HG03378 (cell line): ENCODE data around the gene PGAM1.
"Not testable (repeated sequence)": the region's sequence is repeated elsewhere in the genome, so short reads cannot be mapped to it uniquely, and the experiment has no call there.

Source experiments
- ATAC-seq: cut with Tn5 transposase; IDR thresholded peaks from one replicate; pipeline ENCODE4 v1.9.1; 2021; ENCODE audit warnings: mild to moderate bottlenecking, moderate library complexity; ENCODE audit not compliant: unreplicated experiment

The PGAM1 gene

DNA sequence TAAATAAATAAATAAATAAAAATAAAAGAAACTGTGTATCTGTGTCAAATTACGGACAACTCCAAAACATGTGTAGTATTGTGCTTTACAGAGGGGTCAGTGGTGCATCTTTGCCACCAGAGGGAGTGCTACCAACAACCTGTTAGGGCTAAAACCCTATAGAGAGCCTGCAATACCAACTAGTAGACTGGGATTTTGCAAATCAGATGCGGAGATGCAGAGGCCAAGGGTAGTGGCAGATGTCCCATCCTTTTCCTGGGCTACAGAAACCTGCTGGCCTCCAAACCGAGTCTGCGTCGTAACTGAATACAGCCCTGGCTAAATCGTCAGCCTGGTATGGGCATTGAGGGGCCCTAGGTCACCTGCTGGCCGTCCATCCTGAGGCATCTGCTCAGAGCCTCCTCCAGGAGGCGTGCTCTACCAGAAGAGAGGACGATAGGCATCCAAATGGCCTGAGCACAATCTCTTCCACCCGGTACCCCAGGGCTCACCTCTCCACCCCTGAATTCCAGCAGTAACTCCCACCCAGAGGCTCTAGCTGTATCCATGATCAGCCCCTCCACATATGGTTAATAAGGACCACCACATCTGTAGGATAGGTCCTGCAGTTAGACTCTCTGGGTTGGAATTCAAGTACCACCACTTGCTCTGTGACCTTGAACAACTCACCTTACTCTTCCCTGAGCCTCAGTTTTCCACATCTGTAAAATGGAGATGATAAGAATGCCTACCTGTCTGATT lies 18.6 kb upstream of the PGAM1 start:
- peak; percentile 80 for ATAC-seq

DNA sequence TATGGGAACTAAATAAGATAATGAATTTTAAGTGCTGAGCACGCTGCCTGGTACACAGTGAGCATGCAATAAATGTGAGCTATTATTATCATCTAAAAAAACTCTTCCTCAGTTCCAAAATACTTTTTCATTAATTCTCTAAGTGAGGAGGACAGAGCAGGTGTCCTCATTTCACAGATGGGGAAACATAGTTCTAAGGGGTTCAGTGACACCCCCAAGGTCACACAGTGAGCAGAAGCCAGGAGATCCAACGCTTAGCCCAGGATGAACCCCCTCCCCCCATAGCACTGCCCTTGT lies 18.1 kb upstream of the PGAM1 start:
- ATAC-seq: no peak

DNA sequence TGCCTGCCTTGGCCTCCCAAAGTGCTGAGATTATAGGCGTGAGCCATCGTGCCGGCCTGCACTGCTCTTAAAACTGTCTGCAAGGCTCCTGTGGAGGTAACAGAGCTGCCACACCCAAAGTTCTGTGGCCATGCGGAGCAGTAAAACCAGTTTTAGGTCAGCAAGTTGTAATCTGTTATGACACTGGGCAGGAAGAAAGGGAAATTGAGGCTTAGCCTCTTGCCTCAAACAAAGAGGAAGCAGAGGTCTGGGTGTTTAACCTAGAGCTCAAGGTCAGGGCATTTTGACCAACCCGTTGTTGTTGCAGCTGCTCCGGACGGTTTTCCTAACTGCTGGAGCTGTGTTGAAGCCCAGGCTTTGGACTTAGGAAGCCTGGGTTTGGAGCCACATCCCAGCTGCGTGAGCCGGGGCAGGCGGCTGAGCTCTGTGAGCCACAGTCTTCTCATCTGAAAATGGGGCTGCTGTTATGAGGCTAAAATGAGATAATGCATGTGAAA lies 17.4 kb upstream of the PGAM1 start:
- no peak for ATAC-seq

DNA sequence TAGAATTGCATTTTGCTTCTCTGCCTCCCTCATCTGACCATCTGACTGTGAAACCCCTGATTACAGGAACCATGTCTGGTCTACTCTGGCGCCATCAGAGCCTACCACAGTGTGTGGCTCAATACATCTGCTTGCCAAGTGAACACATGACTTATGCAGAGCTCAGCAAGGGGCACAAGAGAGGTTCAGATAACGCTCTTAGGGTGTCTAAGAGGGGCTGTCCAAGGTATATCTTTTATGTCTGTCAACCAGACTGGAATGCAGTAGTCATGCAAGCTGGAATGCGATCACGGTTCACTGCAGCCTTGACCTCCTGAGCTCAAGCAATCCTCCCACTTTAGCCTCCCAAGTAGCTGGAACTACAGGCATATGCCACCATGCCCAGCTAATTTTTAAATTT lies 14.6 kb upstream of the PGAM1 start:
- ATAC-seq: no peak

DNA sequence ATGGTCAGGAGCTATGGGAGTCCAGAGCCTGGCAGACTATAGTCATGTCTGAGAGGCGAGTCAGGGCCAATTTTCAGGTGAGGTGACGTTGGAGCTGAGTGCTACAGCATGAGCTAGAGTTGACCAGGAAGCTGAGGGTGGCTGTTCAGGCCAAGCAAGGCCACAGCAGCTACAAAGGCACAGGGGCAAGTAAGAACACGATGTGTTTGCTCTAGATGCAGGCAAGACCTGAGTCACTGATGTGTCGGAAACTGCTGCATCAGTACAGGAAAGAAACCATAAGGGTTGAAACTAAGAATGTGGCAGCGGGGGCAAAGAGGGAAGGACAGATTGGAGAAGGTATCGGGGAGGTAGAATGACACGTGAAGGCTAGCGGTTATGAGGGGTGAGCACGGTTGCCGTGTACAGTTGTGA lies 13.1 kb upstream of the PGAM1 start:
- no peak for ATAC-seq

DNA sequence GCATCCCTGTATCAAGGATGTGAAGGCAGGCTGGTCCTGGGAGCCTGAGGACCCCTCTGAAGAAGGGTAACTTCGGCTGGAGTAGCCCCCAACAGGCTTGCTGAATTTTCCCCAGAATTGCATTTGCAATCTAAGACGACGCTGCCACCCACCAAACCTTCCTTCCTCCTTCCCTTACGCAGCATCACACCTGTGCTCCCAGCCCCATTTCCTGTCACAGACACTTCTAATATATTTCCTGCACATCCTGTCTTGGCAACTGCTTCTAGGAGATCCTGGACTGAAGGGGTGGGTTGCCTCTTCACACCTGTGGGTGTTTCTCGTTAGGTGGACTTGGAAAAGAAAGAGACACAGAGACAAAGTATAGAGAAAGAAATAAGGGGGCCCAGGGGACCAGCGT lies 9.4 kb upstream of the PGAM1 start:
- ATAC-seq: no peak

DNA sequence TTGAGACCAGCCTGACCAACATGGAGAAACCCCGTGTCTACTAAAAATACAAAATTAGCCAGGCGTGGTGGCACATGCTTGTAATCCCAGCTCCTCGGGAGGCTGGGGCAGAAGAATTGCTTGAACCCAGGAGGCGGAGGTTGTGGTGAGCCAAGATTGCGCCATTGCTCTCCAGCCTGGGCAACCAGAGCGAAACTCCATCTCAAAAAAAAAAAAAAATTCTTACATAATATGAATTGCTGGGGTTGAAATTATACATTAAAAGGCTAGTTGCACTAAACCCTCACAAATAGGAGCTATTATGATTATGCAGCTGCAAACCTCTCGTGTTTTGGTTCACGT lies 2.3 kb upstream of the PGAM1 start:
- ATAC-seq: not testable (repeated sequence)

DNA sequence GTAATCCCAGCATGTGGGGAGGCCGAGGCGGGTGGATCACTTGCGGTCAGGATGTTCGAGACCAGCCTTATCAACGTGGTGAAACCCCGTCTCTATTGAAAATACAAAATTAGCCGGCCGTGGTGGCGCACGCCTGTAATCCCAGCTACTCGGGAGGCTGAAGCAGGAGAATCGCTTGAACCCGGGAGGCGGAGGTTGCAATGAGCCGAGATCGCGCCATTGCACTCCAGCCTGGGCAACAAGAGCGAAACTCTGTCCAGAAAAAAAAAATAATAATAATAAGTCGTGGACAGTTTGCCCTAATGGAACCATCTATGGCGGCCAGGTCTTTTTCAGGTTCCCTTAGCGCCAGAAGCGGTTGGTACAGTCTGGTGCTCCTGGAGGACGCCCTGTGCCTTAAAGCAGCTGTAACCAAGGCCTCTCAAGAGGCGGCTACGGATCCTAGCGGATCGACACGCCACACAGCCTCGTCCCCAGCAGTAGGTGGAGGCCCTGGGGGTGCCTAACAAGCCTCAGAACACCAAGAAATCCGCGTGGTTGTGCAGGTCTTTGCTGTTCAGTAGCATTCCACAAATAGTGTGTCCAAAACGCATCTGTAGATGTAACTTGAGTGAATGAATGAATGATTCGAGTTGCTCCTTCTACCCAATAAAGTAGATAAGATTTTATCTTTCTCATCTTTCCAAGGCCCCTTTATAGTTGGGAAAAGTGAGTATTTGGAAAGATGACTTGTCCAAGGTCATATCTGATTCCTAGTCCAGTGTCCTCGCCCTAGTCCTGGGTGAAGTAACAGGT lies 982 bp downstream of the PGAM1 start:
- no peak for ATAC-seq

DNA sequence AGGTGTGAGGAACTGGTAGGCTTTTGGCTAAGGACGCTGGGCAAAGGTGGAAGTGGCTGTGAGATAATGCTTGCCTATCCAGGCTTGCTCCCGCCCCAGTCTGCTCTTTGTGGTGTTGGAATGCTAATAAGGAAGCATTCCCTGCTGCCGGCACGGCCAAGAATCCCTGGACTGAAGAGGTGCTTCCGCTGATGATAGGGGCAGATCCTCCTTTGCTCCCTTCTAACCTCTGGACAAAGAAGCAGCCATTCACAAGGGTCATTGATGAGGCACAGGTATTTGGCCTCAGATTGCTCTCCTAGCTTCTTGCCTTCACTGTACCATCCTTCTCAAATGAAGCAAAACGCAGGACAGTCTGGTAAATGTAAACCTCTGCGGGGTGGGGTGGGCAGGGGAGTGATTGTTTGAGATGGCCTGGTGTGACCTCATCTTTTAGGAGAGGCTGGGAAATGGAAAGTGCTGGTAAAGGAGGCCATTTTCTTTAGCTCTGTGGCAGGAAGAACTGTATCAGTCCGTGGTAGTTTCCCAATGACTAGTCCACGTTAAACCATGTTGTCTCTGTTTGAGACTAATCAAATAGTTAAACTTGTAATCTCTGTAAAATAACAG lies 1.7 kb downstream of the PGAM1 start:
- no peak for ATAC-seq

DNA sequence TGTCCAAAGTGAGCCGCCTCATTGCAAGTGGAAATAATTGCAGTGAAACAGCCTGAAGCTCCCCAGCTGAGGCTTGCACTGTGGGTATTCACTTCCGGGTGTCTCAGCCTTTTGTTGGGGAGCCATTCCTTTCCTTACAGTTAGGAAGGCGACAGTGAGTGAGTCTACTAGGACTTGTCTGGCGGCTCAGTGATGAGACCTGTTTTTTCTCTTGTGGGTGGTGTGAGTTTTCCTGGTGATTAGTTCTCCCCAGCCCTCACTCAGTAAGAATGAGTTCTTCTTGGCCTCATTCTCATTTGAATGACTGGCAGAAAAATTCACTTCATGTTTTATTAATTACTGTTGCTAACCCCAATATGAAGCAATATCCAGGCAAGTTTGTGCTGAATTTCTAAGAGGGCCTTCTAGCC lies 2.6 kb downstream of the PGAM1 start:
- no peak for ATAC-seq

DNA sequence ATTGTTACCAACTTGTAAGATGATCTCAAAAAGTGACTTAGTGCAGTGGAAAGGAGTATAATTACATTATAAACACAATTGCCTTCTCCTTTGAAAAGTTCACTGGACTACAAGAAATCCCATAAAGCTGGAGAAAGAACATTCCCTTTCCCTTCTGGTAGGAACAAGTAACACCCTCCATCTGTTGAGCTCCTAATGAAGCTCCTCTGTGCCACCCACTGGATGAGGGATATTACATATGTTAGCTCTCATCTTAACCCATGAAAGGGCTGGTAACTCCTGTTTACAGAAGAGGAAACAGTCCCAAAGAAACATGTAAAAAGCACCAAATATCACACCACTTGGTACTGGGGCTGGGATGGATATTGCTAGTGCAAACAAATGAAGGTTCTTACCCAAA lies 8.1 kb downstream of the PGAM1 start:
- ATAC-seq: no peak

DNA sequence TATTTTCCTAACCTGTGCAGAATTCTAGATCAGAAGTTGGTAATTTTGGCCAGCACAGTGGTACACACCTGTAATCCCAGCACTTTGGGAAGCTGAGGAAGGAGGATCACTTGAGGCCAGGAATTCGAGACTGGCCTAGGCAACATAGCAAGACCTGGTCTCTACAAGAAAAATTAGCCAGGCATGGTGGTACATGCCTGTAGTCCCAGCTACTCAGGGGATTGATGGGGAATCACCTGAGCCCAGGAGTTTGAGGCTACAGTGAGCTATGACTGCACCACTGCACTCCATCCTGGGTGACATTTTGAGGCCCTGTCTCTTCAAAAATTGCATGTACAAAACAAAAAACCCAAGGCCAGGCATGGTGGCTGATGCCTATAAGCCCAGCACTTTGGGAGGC lies 8.6 kb downstream of the PGAM1 start:
- ATAC-seq: no peak

DNA sequence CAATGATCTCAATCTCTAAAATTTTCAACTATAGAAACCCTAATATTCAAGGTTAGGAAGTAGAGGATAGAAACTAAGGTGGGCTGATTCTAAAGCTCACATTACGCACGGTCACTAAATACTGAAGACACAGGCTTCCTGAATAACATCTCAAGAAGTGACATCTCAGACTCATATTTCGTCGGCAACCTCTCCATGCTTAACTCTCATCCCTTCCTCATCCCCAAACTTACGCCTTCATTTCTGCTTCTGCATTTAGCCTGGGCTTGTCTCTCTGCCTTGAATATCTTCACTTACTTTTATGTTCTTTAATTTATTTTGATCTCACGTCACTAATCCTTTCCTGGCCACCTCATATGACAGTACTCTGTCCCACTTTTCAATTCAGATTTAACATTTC lies 9.2 kb downstream of the PGAM1 start:
- no peak for ATAC-seq

DNA sequence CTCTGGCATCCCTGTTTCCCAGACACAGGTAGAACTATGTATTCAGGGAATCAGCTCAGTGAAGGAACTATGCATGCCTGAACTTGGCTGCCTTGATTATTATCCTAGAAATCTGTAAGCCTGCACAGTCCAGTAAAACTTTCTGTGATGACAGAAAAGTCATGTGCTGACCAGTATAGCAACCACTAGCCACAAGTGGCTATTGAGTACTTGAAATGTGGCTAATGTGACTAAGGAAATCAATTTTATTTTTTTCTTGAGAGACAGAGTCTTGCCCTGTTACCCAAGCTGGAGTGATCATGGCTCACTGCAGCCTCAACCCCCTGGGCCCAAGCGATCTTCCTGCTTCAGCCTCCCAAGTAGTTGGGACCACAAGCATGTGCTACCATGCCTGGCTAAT lies 16.3 kb downstream of the PGAM1 start:
- no peak for ATAC-seq

DNA sequence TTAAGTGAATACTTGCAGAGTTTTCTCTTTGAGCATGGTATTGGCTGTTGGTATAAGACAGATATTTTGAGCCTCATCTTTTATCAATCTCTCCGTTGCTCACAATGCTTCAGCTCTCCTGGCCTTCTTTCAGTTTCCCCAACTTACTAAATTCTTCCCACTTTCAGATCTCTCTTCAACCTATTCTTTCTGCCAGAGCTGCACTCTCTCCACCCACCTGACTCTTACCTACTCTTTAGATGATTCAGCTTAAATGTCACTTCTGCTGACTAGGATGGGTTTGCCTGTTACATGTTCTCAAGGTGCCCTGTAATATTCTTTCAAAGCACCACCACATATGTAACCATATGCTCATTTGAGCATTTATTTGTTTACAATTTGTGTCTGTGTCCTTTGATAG lies 18.2 kb downstream of the PGAM1 start:
- ATAC-seq: no peak

DNA sequence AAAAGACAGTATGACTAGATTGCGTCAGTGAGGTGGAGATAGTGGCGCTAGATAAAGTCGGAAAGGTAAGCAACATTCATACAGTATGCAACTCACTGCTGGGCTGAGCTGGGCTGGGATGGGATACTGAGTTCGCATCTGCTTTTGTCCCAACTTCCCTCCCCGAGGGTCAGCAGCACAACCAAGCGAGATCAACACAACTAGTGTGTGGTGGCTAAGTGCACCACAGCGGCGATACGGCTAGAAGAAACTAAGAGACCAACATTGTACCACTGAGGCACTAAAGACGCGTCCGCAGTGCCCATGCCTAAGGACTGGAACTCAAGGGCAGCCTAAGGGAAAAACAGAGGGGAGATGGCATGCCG lies 19.3 kb downstream of the PGAM1 start:
- no peak for ATAC-seq

DNA sequence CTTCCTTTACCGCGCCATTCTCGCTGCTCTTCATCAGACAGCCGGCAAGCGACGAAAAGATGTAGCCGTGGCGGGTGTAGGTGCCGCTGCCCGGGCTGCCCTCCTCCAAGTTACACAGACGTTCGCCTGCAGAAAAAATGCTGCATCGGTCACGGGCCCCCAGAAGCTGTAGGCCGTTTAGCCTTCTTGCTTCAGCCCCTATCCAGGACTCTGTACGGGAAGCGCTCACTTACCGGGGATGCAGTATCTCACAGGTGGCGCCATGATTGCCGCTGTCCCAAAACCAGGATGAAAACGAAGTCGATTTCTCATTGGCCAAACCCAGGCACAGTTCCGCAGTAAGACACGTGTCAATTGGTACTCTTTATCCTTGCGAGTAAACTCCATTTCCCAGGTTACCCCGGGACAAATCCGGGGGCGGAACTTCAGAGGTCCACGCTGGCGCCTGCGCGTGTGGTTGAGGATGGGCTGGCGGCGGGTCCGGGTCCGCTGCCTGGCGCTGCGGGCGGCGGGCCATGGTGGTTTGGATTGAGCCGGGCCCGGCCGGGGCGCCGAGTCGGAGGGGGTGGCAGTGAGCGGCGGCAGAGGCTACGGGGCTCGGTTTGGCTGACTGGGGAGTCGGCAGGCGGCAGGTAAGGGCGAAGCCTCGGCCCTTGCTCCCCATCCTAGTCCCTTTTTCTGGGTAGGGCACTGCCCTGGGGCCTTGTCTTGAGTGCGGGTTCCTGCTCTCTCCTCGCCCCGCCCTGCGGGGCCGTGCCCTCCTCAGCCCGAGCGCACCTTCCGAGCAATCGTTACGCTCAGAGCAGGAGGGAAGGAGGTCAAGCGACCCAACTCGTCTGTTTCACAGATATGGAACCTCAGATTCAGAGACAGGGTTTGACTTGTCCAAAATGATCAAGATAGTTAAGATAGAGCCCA lies 20.0 kb downstream of the PGAM1 start, which contains the start of the genes EXOSC1 and ZDHHC16:
Gene EXOSC1, minus strand, starts transcription at position 285 of the 918 bp plus-strand sequence. Its CDS starts 21 bp downstream, at position 264.
Gene ZDHHC16, plus strand, starts transcription at position 454 of the 918 bp plus-strand sequence. CDS start 5,501 bp downstream, outside the sequence.
- ATAC-seq: peak; percentile 94

DNA sequence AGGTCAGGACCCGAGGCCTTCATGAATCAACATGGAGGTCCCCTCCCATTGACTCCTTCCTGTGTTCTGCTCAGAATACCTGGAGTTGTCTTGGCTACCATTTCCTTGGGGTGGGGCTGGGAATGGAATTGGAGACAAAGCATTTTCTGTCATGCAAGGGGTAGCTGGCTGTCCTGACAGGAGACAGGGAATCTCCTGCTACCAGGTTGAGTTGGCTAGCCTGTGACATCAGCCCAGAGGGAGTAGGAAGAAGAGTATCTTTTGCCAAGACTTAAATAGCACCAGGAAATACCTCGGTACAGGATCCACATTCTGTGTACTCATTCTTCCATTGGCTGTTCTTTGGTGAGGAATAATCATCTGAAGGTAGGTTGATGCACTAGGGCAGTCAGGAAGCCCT lies 24.8 kb downstream of the PGAM1 start:
- no peak for ATAC-seq

DNA sequence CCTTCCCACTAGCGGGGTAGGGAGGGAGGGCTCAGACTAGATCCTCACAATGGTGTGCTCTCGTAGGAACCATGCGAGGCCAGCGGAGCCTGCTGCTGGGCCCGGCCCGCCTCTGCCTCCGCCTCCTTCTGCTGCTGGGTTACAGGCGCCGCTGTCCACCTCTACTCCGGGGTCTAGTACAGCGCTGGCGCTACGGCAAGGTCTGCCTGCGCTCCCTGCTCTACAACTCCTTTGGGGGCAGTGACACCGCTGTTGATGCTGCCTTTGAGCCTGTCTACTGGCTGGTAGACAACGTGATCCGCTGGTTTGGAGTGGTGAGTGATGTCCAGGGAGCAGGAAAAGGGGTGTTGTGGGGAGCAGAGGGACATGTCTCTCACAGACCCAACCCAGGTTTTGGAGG lies 25.6 kb downstream of the PGAM1 start:
- no peak for ATAC-seq

DNA sequence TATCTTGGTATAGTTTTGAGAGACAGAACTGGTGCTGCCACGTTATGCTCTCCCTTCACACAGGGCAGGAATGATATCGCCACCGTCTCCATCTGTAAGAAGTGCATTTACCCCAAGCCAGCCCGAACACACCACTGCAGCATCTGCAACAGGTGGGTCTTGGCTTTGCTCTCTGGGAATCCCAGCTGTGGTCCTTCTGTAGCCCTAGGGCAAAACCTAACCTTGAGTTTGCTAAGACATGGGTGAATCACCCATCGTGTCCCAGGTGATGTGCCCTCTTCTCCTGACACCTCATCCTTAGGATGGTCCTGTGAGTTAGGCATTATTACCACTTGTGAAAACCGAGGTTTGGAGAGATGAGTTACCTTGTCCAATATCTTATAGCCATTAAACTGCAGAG lies 26.4 kb downstream of the PGAM1 start:
- ATAC-seq: no peak
